ENCODE results near the gene CHCHD3. TPM values are rescaled to one million over a fixed set of nuclear protein-coding genes. Genes with fewer than 3 reads are reported as not detected.

CHCHD3 gene
- total RNA-seq, 6 experiments from 2014 or later: 51.3 to 70.0 (median 65.7) TPM

GRCh38 chr7:132855901-132856300 lies 226.0 kb downstream of the CHCHD3 start:
- H3K4me1 Mint-ChIP-seq (ENCODE audit: low read depth): peaks cover 5% of the 10 kb centered on the region
- no peak overlapping the region for H3K4me3 Mint-ChIP-seq

GRCh38 chr7:132854238-132854637 lies 227.7 kb downstream of the CHCHD3 start:
- no peak for TF ChIP-seq CTCF (IDR thresholded peaks at IDR 0.05)
- Mint-ChIP-seq H3K27me3 (ENCODE audit: insufficient read depth) (no peaks in the 10 kb centered on the region; the same call in 1 of the 2 replicates), H3K27ac (no peak overlapping the region), H3K4me1 (ENCODE audit: low read depth) (no peaks in the 10 kb centered on the region), H3K36me3 (ENCODE audit: low read depth) (no peaks in the 10 kb centered on the region), H3K9me3 (no peaks in the 10 kb centered on the region), H3K4me3 (no peak overlapping the region)
- no peak for DNase-seq

More at GRCh38 chr7:132855901-132856300, 226.0 kb downstream of the CHCHD3 start:
- DNase-seq: no peak
- Mint-ChIP-seq H3K36me3 (ENCODE audit: low read depth) (peaks cover 2% of the 10 kb centered on the region; the same call in 1 of the 2 replicates), H3K9me3 (no peaks in the 10 kb centered on the region), H3K27ac (no peak overlapping the region), H3K27me3 (ENCODE audit: insufficient read depth) (no peaks in the 10 kb centered on the region; the same call in 1 of the 2 replicates)
- no peak for TF ChIP-seq CTCF (IDR thresholded peaks at IDR 0.05)

- no peak for DNase-seq
- Mint-ChIP-seq H3K36me3 (ENCODE audit: low read depth) (no peaks in the 10 kb centered on the region), H3K27me3 (ENCODE audit: insufficient read depth) (no peaks in the 10 kb centered on the region), H3K4me1 (ENCODE audit: low read depth) (no peaks in the 10 kb centered on the region), H3K4me3 (no peak overlapping the region), H3K27ac (no peak overlapping the region), H3K9me3 (no peaks in the 10 kb centered on the region)
- no peak for TF ChIP-seq CTCF (IDR thresholded peaks at IDR 0.05)
Measured at GRCh38 chr7:132847376-132847775, 234.5 kb downstream of the CHCHD3 start.

- Mint-ChIP-seq H3K27me3 (ENCODE audit: insufficient read depth) (no peaks in the 10 kb centered on the region), H3K4me1 (ENCODE audit: low read depth) (no peaks in the 10 kb centered on the region), H3K9me3 (no peaks in the 10 kb centered on the region), H3K4me3 (no peak overlapping the region), H3K27ac (no peak overlapping the region), H3K36me3 (ENCODE audit: low read depth) (peaks cover 5% of the 10 kb centered on the region; the same call in 1 of the 2 replicates)
- no peak for DNase-seq
- no peak for TF ChIP-seq CTCF (IDR thresholded peaks at IDR 0.05)
Measured at GRCh38 chr7:132846086-132846485, 235.8 kb downstream of the CHCHD3 start.

GRCh38 chr7:132842478-132842877 lies 239.4 kb downstream of the CHCHD3 start:
- Mint-ChIP-seq H3K27ac (no peak overlapping the region), H3K4me3 (no peak overlapping the region), H3K9me3 (no peaks in the 10 kb centered on the region), H3K36me3 (ENCODE audit: low read depth) (peaks cover 5% of the 10 kb centered on the region; the same call in 1 of the 2 replicates), H3K27me3 (ENCODE audit: insufficient read depth) (no peaks in the 10 kb centered on the region; the same call in 1 of the 2 replicates), H3K4me1 (ENCODE audit: low read depth) (peaks cover 6% of the 10 kb centered on the region; the same call in 1 of the 2 replicates)
- TF ChIP-seq CTCF (IDR thresholded peaks at IDR 0.05): no peak
- DNase-seq: no peak

GRCh38 chr7:132840199-132840598 lies 241.7 kb downstream of the CHCHD3 start:
- TF ChIP-seq CTCF (IDR thresholded peaks at IDR 0.05): no peak
- peaks cover 15% of the 10 kb centered on the region for H3K36me3 Mint-ChIP-seq (ENCODE audit: low read depth)
- DNase-seq: no peak
- H3K27ac Mint-ChIP-seq: no peak overlapping the region
- H3K4me3 Mint-ChIP-seq: no peak overlapping the region
- H3K4me1 Mint-ChIP-seq (ENCODE audit: low read depth): peaks cover 18% of the 10 kb centered on the region
- no peaks in the 10 kb centered on the region for H3K9me3 Mint-ChIP-seq
- H3K27me3 Mint-ChIP-seq (ENCODE audit: insufficient read depth): no peaks in the 10 kb centered on the region; the same call in 1 of the 2 replicates

Data from HFFc6 (cell line).